OCI-LY7 (cell line): ENCODE measurements around the gene PCNX3.

Source experiments
- EZH2phosphoT487 ChIP-seq: fragments of 200-600 bp; sonication (generic); IDR thresholded peaks from 2 replicates; pipeline ENCODE4 v1.6.1; 2018; ENCODE audit warnings: low read depth, borderline replicate concordance, mild to moderate bottlenecking, mixed run types, antibody characterized with exemption, low read length, moderate library complexity, mixed read lengths
- TF ChIP-seq, protein P1 (sequence below): fragments of 200-600 bp; sonication (generic); conservative IDR thresholded peaks from 2 replicates; pipeline ENCODE4 v1.5.1; 2014; ENCODE audit warnings: mild to moderate bottlenecking, antibody characterized with exemption, low read length, moderate library complexity, mixed read lengths

GRCh38 chr11:65645710-65646109 lies 30.1 kb downstream of the PCNX3 start:
- TF ChIP-seq, protein P1, sequence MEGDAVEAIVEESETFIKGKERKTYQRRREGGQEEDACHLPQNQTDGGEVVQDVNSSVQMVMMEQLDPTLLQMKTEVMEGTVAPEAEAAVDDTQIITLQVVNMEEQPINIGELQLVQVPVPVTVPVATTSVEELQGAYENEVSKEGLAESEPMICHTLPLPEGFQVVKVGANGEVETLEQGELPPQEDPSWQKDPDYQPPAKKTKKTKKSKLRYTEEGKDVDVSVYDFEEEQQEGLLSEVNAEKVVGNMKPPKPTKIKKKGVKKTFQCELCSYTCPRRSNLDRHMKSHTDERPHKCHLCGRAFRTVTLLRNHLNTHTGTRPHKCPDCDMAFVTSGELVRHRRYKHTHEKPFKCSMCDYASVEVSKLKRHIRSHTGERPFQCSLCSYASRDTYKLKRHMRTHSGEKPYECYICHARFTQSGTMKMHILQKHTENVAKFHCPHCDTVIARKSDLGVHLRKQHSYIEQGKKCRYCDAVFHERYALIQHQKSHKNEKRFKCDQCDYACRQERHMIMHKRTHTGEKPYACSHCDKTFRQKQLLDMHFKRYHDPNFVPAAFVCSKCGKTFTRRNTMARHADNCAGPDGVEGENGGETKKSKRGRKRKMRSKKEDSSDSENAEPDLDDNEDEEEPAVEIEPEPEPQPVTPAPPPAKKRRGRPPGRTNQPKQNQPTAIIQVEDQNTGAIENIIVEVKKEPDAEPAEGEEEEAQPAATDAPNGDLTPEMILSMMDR, result no peak
- no peak for TF ChIP-seq EZH2phosphoT487
